ENCODE results near the gene ST6GALNAC5.

Gene ST6GALNAC5

DNA sequence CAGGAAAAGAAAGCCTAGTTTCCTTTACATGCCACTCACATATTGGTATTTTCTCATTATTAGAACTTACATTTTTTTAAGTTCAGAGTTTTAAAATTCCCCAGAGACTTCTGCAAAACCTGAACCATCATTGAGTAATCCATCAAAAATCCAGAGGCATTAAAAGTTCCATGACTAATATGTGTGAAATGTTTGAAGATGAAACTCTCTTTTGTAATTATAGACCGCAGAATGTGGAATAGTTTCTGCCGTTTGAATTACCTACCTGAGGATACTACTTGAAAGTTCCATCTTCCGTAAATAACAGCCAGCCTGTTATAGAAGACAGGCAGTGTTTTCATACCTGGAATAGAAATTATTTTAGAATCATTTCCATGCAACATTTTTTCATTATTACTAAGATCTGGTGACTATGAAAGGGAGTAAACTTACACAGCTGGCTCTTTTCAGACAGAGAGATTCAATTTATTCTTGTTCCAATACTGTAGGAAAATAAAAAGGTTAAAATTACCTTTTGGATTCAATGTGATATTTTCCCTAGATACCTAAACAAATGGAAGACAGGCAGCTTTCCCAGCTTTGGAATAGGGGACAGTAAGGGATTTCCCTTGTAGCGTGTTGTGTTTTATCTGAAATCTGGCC lies 131.4 kb downstream of the ST6GALNAC5 start:
- no peak overlapping the region for H3K4me3 ChIP-seq (ENCODE audit: low read depth, low read length)

DNA sequence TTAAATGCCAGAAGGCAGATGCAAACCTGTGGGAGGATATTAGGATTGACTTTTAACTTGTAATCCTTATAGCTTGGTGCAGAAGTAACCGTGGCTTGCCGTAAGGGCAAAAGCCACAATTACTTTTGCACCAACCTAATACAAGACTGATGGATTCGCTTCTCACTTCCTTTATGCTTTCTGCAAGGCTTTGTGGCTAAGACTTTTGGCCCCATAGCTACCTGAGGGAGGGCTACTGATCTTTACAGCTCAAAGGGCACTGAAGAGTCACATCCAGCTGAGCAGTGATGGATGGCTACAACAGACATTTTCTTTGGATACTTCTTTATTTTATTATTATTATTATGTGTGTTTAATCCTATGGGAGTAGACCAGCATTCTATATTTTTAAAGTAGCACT lies 140.4 kb downstream of the ST6GALNAC5 start:
- no peak overlapping the region for H3K4me3 ChIP-seq (ENCODE audit: low read depth, low read length)

DNA sequence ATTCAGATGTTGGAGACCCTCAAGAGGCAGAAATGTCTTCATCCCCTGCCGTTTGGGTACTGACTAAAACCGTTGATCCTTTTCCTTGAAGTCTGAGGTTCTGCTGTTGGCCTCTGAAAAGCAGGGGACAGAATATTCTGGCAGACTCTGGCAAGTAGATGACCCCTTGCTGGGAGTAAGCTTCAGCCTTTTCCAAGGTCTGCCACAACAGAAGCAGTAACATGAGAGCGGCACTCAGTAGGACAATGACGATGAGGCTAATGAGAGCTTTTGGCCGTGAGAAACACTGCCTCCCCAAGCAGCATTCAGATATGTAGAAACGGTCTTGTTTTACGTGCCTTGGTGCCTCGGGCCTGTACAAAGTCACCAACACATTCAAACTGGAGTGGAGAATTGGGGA lies 143.7 kb downstream of the ST6GALNAC5 start:
- H3K4me3 ChIP-seq (ENCODE audit: low read depth, low read length) = no peak overlapping the region

DNA sequence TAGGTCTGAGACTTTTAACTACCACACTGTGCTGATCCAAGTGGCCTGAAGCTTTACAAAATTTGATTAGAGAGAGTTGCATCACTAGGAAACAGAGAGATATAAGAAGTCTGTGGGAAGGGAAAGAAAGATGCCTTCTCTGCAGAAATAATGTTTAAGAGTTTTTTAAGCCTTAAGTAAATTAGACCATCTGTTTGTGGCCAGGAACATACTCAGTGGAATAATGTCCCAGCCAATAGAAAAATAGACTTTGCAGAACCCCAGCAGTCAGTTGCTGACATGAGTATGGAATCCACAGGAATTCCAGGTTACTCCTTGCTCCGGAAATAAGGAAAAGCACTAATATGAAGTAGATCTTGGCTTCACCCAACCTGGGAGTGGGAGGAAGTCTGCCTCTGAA lies 144.8 kb downstream of the ST6GALNAC5 start:
- no peak overlapping the region for H3K4me3 ChIP-seq (ENCODE audit: low read depth, low read length)

- H3K4me3 ChIP-seq (ENCODE audit: low read depth, low read length) = no peak overlapping the region
Measured at GRCh38 chr1:77014073-77014788, 147.0 kb downstream of the ST6GALNAC5 start.

GRCh38 chr1:77015748-77016341 lies 148.6 kb downstream of the ST6GALNAC5 start:
- no peak overlapping the region for H3K4me3 ChIP-seq (ENCODE audit: low read depth, low read length)

DNA sequence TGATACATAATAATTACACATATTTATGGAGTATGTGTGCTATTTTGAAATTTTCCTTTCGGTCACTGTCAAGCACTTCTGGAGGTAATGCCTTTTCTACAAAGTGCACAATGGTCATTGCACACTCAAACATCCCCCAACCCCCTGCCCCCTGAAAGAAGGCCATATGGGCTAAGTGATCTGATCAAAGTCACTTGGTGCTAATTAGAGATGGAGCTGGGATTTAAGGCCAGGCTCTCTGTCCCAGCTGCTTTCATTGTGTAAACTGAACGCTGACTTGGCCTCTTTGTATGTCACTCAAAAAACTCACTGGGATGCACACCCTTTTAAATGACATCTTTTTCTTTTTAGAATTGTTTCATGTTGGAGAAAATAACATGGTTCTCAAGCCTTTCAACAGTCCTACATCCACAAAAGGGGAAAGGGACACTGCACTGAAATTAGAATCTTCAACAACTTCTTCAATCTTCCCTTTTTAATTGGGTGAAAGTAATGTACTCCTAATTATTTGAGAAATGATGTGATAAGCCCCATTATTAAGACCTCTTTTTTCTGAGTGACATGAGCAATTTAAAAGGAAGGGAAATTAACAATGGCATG lies 149.2 kb downstream of the ST6GALNAC5 start:
- H3K4me3 ChIP-seq (ENCODE audit: low read depth, low read length) = no peak overlapping the region

GRCh38 chr1:77018311-77018710 lies 151.0 kb downstream of the ST6GALNAC5 start:
- no peak overlapping the region for H3K4me3 ChIP-seq (ENCODE audit: low read depth, low read length)

DNA sequence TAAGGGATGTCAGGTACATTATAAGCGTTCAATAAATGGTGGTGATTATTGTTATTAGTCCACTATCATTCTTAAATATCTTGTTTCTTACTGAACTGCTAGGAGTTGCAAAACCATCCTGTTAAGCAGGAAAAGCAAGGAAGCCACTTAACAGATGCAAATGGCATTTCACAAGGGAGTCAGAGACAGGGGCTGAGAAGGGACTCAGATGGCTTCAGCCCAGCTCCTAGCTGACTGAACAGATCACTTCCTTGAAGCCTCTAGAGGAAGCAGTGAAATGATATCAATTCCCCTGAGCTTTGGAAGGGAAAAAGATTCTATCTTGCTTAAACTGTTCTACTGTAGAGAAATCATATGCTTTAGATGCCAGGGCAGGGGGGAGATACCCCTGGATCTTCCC lies 151.5 kb downstream of the ST6GALNAC5 start:
- H3K4me3 ChIP-seq (ENCODE audit: low read depth, low read length) = no peak overlapping the region

GRCh38 chr1:77021732-77022131 lies 154.5 kb downstream of the ST6GALNAC5 start:
- H3K4me3 ChIP-seq (ENCODE audit: low read depth, low read length) = no peak overlapping the region

GRCh38 chr1:77024500-77024899 lies 157.2 kb downstream of the ST6GALNAC5 start:
- H3K4me3 ChIP-seq (ENCODE audit: low read depth, low read length) = no peak overlapping the region

- no peak overlapping the region for H3K4me3 ChIP-seq (ENCODE audit: low read depth, low read length)
Measured at GRCh38 chr1:77025599-77025998, 158.3 kb downstream of the ST6GALNAC5 start.

DNA sequence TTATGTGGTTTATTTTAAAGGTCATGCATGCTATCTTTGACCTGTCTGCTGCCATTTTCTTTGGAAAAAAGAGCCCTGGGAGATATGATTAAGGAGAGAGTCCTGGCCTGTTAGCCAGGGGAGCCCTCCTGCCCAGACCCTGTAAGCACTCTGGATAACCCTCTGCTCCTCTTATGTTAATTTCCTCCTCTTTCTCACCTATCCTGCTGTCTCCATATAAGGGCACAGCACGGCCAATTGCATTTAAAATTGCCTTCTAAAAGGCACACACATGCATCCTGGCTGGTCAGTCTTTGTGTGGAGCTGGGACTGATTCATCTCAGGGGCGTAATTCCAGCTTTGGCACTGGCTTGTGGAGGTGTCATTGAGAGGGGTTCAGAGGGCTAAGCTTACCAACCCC lies 158.9 kb downstream of the ST6GALNAC5 start:
- H3K4me3 ChIP-seq (ENCODE audit: low read depth, low read length) = no peak overlapping the region

DNA sequence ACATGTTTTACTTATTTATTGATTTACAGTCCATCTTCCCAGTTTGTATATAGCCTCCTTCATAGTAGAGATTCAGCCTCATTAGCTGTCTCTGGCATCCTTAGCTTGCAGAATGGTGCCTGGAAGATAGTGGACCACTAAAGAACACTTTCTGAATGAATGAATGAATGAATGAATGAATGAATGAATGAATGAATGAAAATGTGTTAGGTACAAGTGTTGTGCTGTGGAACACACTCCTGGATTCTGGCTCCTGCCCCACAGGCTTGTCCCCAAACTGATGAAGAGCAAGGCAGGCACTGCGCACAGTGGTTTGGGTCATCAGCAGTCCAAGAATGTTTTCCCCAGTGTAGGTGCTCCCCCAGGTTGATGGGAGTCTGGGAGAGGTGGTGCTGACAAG lies 159.4 kb downstream of the ST6GALNAC5 start:
- no peak overlapping the region for H3K4me3 ChIP-seq (ENCODE audit: low read depth, low read length)

GRCh38 chr1:77027847-77028246 lies 160.6 kb downstream of the ST6GALNAC5 start:
- H3K4me3 ChIP-seq (ENCODE audit: low read depth, low read length) = no peak overlapping the region

- H3K4me3 ChIP-seq (ENCODE audit: low read depth, low read length) = no peak overlapping the region
Measured at GRCh38 chr1:77030401-77031105, 163.3 kb downstream of the ST6GALNAC5 start.

DNA sequence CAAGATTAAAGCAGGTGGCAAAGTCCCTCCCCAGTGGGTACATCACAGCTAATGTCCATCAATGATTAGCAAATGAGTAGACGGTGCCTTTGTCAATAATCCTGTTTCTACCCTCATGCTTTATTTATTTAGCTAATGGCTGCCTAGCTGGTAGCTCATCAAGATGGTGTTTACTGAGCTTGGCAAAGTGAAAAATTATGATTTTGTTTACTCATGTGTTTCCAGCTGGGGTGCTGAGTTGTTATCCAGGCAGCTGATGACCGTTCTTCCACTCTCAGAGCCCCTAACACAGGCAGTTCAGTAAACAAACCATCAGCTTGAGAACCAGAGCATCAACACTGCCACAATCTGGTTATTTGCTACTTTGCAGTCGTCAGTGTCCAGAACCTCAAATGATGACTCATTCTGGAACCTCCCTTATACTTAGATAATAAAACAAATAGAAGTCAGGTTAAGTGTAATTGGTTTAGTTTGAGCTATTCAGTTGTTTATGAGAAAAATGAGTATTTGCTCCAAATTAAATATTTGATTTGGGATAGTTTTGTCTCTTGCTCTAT lies 163.9 kb downstream of the ST6GALNAC5 start:
- H3K4me3 ChIP-seq (ENCODE audit: low read depth, low read length) = no peak overlapping the region

- no peak overlapping the region for H3K4me3 ChIP-seq (ENCODE audit: low read depth, low read length)
Measured at GRCh38 chr1:77036560-77036959, 169.3 kb downstream of the ST6GALNAC5 start.

- no peak overlapping the region for H3K4me3 ChIP-seq (ENCODE audit: low read depth, low read length)
Measured at GRCh38 chr1:77037038-77037437, 169.8 kb downstream of the ST6GALNAC5 start.

- no peak overlapping the region for H3K4me3 ChIP-seq (ENCODE audit: low read depth, low read length)
Measured at GRCh38 chr1:77038000-77038399, 170.7 kb downstream of the ST6GALNAC5 start.

DNA sequence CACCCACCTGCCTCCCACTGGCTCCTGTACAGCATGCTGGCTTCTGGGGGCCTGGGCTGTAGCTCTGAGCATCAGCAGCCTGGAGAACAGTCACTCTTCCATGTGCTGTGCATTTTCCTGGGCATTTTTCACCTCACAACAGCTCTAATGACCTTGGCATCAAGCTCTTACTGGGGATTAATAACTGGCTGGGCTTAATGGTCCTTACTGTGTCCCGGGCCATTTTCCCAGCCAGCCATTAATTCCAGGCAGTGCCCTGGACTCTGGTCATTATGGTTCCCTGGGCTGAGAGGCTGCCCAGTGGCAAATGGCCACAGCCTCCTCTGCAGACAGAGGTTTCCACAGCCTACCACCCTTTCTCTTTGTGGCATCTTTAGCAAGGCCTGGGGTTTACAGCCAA lies 171.8 kb downstream of the ST6GALNAC5 start:
- no peak overlapping the region for H3K4me3 ChIP-seq (ENCODE audit: low read depth, low read length)

Data from iPS-11a (cell line).